K562 (cell line): Measurements from ENCODE around the gene PTGR3. TPM values are rescaled to one million over a fixed set of nuclear protein-coding genes. Genes with fewer than 3 reads are reported as not detected.

ENCODE experiments used
- ATAC-seq: fragments of 200-7000 bp; cut with Tn5 transposase; 3 replicates; pipeline ENCODE4 v1.9.1; 2020; ENCODE audit warnings: moderate library complexity
- BruUV-seq: library from RNA; stranded (reverse); fragments of 400-500 nt; replicated peaks from 2 replicates; lab custom pipeline; 2021; lab: Mats Ljungman, UMichigan
- CTCF ChIA-PET: fragments of 300-600 bp; formaldehyde crosslinking; extraction: SDS; loops from one replicate; lab custom pipeline; 2021; ENCODE audit warnings: low intra/inter-chr PET ratio; lab: Yijun Ruan, JAX
- POLR2A ChIA-PET: fragments of 300-600, 350-650 bp; sonication (Branson Sonifier 250); formaldehyde crosslinking; extraction: SDS; loops from one replicate; lab custom pipeline; 2021; ENCODE audit warnings: antibody characterized with exemption, inconsistent platforms; lab: Yijun Ruan, JAX
- DNase-seq, 4 experiments: peaks; one replicate each; pipeline versions ENCODE4 v3.0.0 to v3.0.0-alpha.2; 2011 to 2018; ENCODE audit warnings: low spot score in 3 of 4, mixed read lengths in 3 of 4; ENCODE audit errors: extremely low read depth in 1 of 4
- FAIRE-seq: peaks from 2 replicates; lab custom pipeline; 2011; peaks lifted over from hg19 to GRCh38; lab: Jason Lieb, UNC
- H2AFZ ChIP-seq: 2 replicates; pipeline ENCODE4 v1.6.0; 2011; ENCODE audit warnings: low read depth, low read length, control low read depth, inconsistent platforms
- H3K27ac ChIP-seq: fragments of 200-600 bp; 3 replicates; pipeline ENCODE4 v1.8.0; 2011; ENCODE audit warnings: low read depth, mild to moderate bottlenecking, control low read depth, inconsistent platforms, low read length, moderate library complexity, mixed read lengths; ENCODE audit errors: extremely low read depth
- H3K27me3 ChIP-seq, 2 experiments: fragments of 300-600 bp in 1 of 2; 2 replicates in 1 of 2; 3 replicates in 1 of 2; pipeline versions ENCODE4 v1.6.0 to v1.8.0; 2011; ENCODE audit warnings: inconsistent platforms in 2 of 2, low read length in 2 of 2, mild to moderate bottlenecking in 1 of 2, mixed read lengths in 1 of 2, moderate library complexity in 1 of 2; ENCODE audit not compliant: control insufficient read depth in 2 of 2, insufficient read depth in 2 of 2
- H3K36me3 ChIP-seq: fragments of 300-600 bp; 3 replicates; pipeline ENCODE4 v1.8.0; 2011; ENCODE audit warnings: mild to moderate bottlenecking, low read length, inconsistent platforms; ENCODE audit not compliant: control insufficient read depth, insufficient read depth
- H3K4me1 ChIP-seq, 2 experiments: fragments of 200-600 bp in 1 of 2; replicated peaks in 1 of 2; 2 replicates in 1 of 2; 3 replicates in 1 of 2; pipeline versions ENCODE4 v1.5.1 to v1.8.0; 2011; ENCODE audit warnings: inconsistent platforms in 2 of 2, low read length in 2 of 2, mild to moderate bottlenecking in 1 of 2, mixed read lengths in 1 of 2, moderate library complexity in 1 of 2; ENCODE audit not compliant: control insufficient read depth in 2 of 2, insufficient read depth in 2 of 2
- H3K4me2 ChIP-seq: 2 replicates; pipeline ENCODE4 v1.6.1; 2011; ENCODE audit warnings: low read length, control low read depth, inconsistent platforms, mixed read lengths; ENCODE audit not compliant: insufficient read depth
- H3K4me3 ChIP-seq: fragments of 200-600 bp; sonication (generic), shearing (Covaris generic); 2 replicates; pipeline ENCODE4 v1.5.1; 2016; ENCODE audit warnings: control low read depth, inconsistent platforms
- H3K79me2 ChIP-seq: fragments of 200-600 bp; 3 replicates; pipeline ENCODE4 v1.8.0; 2011; ENCODE audit warnings: low read length, inconsistent platforms; ENCODE audit not compliant: control insufficient read depth, insufficient read depth
- H3K9ac ChIP-seq, 2 experiments: 2 replicates each; pipeline versions ENCODE4 v1.6.0 to v1.6.1; 2011; ENCODE audit warnings: low read depth in 2 of 2, low read length in 2 of 2, control low read depth in 1 of 2, inconsistent platforms in 1 of 2, mild to moderate bottlenecking in 1 of 2, mixed read lengths in 1 of 2; ENCODE audit not compliant: insufficient read depth in 1 of 2
- H3K9me1 ChIP-seq: one replicate; pipeline ENCODE4 v1.6.0; 2011; ENCODE audit warnings: inconsistent platforms, mild to moderate bottlenecking, low read length, moderate library complexity; ENCODE audit not compliant: control insufficient read depth, insufficient read depth
- H3K9me3 ChIP-seq: replicated peaks from 2 replicates; pipeline ENCODE4 v1.5.1; 2011; ENCODE audit warnings: low read depth, low read length, inconsistent platforms; ENCODE audit not compliant: control insufficient read depth, insufficient read depth
- H4K20me1 ChIP-seq: replicated peaks from 2 replicates; pipeline ENCODE4 v1.6.1; 2011; ENCODE audit warnings: low read length, inconsistent platforms, mixed read lengths; ENCODE audit not compliant: control insufficient read depth, insufficient read depth
- BRCA1 ChIP-seq, 2 experiments: fragments of 450-650 bp in 1 of 2; sonication (generic) in 1 of 2; formaldehyde crosslinking in 1 of 2; IDR thresholded peaks; 2 replicates each; pipeline versions ENCODE4 v1.5.0 to v1.6.1; 2017 to 2020; ENCODE audit warnings: mild to moderate bottlenecking in 1 of 2, missing genetic modification reagents in 1 of 2
- KLF6 ChIP-seq: fragments of 250-450 bp; sonication (Bioruptor Pico); IDR thresholded peaks from 2 replicates; pipeline ENCODE4 v1.4.0; 2020; ENCODE audit warnings: mild to moderate bottlenecking, moderate library complexity, borderline replicate concordance
- POLR3G ChIP-seq: IDR thresholded peaks from 2 replicates; pipeline ENCODE4 v1.6.1; 2011; ENCODE audit not compliant: insufficient read length, insufficient replicate concordance; ENCODE audit errors: extremely low read depth
- SRSF9 ChIP-seq: fragments of 200-400 bp; formaldehyde crosslinking; IDR thresholded peaks from 2 replicates; pipeline ENCODE4 v1.6.1; 2017; ENCODE audit warnings: low read depth, low read length, borderline replicate concordance
- ZNF318 ChIP-seq, 2 experiments: fragments of 450-650 bp; IDR thresholded peaks; 2 replicates each; pipeline ENCODE4 v1.6.1; 2016; ENCODE audit warnings: mild to moderate bottlenecking in 2 of 2, borderline replicate concordance in 1 of 2, low read depth in 1 of 2, moderate library complexity in 1 of 2
- ZNF408 ChIP-seq: fragments of 250-450 bp; sonication (Bioruptor Pico); IDR thresholded peaks from 2 replicates; pipeline ENCODE4 v1.4.0; 2020; ENCODE audit warnings: low read depth, mild to moderate bottlenecking, moderate library complexity
- WGBS: fragments of 100-300 bp; shearing (Covaris generic); methylation state at CpG from one replicate; pipeline ENCODE4 v1.1.6; 2016; ENCODE audit warnings: low coverage, mixed read lengths; ENCODE audit not compliant: insufficient coverage; ENCODE audit errors: missing lambda C conversion rate; 5-methylcytosine and 5-hydroxymethylcytosine counted together
- in situ Hi-C: fragments of 300-500 bp; cut with MboI; formaldehyde crosslinking; loops from 4 replicates; pipeline ENCODE4 v1.15.0; 2018; ENCODE audit warnings: inconsistent platforms, mixed read lengths
- intact Hi-C: fragments of 100-400 bp; cut with micrococcal nuclease; formaldehyde crosslinking; loops from 2 replicates; pipeline ENCODE4 v1.14.2; 2022
- polyA plus RNA-seq, 8 experiments: library from polyadenylated mRNA; depleted of rRNA in 4 of 8; stranded (reverse) in 5 of 8; unstranded in 3 of 8; fragments of >200 nt; fragmentation: Nextera tagmentation in 2 of 8; fragmentation: Illumina TruSeq in 1 of 8; extraction: Ambion mirVana in 2 of 8; extraction: Trizol in 1 of 8; gene quantifications; 2 replicates each; pipeline versions ENCODE4 v1.2.1 to v1.2.3, GENCODE V29; 2011 to 2014; ENCODE audit warnings: inconsistent platforms in 1 of 8, missing spikeins in 1 of 8
- total RNA-seq, 7 experiments: library from RNA; depleted of rRNA in 6 of 7; stranded (reverse); fragments of >200 nt in 6 of 7; fragmentation: Illumina TruSeq in 2 of 7; extraction: Trizol in 2 of 7; gene quantifications; 2 replicates each; pipeline versions ENCODE4 v1.2.1 to v1.2.3, GENCODE V29; 2011 to 2021; ENCODE audit warnings: low replicate concordance in 1 of 7
- TF ChIP-seq, protein P1 (sequence below): IDR thresholded peaks from 2 replicates; pipeline ENCODE4 v1.6.1; 2014; ENCODE audit warnings: antibody characterized with exemption

Gene PTGR3
- total and polyA plus RNA-seq, 9 of the 15 experiments (the other 6 are each of a cell fraction or from before 2014, with no cell fraction given): 4.1 to 32.3 (median 15.3) TPM

DNA sequence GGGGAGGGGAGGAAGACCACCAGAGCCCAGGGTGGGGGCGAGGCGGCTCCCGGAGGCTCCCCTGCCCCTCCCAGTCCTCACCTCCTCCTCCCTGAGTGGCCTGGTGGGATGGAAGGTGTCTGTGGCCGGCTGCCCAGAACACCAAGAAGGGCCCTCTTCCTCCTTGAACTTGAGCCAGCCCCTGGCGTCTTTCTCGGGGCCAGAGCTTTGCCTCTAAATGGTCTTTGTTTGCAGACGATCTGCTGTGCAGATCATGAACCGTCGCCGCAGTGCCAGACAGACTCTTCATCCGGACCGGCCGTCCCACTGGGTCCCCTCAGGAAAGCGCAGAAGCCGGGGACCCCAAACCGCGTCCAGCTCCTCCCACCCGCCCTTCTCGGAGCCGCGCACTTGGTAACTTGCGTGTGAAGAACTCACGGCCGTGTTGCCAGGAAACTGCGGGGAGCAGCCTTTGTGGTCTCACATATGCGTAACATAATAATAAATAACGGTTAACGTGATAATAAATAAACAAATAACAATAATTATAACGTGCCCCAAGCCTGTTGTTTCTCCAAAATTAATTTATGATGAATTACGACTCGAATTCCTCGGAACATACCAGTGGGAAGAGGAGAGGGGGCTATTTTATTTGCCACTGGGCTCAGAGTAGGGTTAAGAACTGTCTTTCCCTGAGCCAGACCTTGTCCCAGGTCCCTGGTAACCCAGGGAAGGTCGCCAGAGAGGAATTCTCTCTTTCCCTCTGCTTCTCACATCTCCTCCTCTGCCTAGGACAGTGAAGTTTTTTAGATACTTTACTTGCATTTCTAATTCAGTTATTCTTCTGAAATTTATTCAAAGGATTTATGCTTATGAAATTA lies 41.0 kb downstream of the PTGR3 start:
- ChIA-PET CTCF (no interaction called here), POLR2A (interaction anchor here (0.7 kb wide), 1 partner anchor 33 kb away, joined by 3 read pairs; no protein-coding TSS in a partner anchor)
- Histone ChIP-seq H3K4me1 (peaks cover 0 to 8% of the 10 kb centered on the region in 2 experiments; a peak in 1 of 5 replicates), H2AFZ (no peak overlapping the region), H3K9me3 (no peaks in the 10 kb centered on the region), H3K9me1 (no peaks in the 10 kb centered on the region), H4K20me1 (no peaks in the 10 kb centered on the region), H3K27ac (no peak overlapping the region), H3K9ac (no peak overlapping the region), H3K79me2 (no peaks in the 10 kb centered on the region), H3K4me2 (no peak overlapping the region), H3K27me3 (peaks cover 11 to 62% of the 10 kb centered on the region in 2 experiments; a peak in 4 of 5 replicates), H3K36me3 (no peaks in the 10 kb centered on the region), H3K4me3 (no peak overlapping the region)
- DNase-seq: no peak
- WGBS: 0% methylated on average over 16 of the region's 33 CpGs
- ATAC-seq: no peak
- FAIRE-seq: no peak
- intact Hi-C loops: loop anchor here (10.0 kb wide), 1 partner anchor 307 kb away; no protein-coding TSS in a partner anchor
- BruUV-seq: no TSS peak
- in situ Hi-C loops: no loop called here
- TF ChIP-seq ZNF318 (IDR thresholded peaks at IDR 0.05; ENCODE audit: borderline replicate concordance in 1 of 2, low read depth in 1 of 2) (no peak), POLR3G (no peak), KLF6 (CRISPR knock-in tag) (no peak), BRCA1 (IDR thresholded peaks at IDR 0.05) (no peak), BRCA1 (CRISPR knock-in tag; IDR thresholded peaks at IDR 0.05) (no peak), ZNF408 (CRISPR knock-in tag) (no peak), SRSF9 (no peak)
- TF ChIP-seq, protein P1, sequence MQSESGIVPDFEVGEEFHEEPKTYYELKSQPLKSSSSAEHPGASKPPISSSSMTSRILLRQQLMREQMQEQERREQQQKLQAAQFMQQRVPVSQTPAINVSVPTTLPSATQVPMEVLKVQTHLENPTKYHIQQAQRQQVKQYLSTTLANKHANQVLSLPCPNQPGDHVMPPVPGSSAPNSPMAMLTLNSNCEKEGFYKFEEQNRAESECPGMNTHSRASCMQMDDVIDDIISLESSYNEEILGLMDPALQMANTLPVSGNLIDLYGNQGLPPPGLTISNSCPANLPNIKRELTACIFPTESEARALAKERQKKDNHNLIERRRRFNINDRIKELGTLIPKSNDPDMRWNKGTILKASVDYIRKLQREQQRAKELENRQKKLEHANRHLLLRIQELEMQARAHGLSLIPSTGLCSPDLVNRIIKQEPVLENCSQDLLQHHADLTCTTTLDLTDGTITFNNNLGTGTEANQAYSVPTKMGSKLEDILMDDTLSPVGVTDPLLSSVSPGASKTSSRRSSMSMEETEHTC: no peak
